Superior temporal gyrus (tissue), 1 donor: ENCODE data around the gene CHMP5.

Experiments used
- DNase-seq: peaks from one replicate; pipeline ENCODE4 v3.0.0-alpha.2; 2016; ENCODE audit errors: extremely low spot score

CHMP5 gene

DNA sequence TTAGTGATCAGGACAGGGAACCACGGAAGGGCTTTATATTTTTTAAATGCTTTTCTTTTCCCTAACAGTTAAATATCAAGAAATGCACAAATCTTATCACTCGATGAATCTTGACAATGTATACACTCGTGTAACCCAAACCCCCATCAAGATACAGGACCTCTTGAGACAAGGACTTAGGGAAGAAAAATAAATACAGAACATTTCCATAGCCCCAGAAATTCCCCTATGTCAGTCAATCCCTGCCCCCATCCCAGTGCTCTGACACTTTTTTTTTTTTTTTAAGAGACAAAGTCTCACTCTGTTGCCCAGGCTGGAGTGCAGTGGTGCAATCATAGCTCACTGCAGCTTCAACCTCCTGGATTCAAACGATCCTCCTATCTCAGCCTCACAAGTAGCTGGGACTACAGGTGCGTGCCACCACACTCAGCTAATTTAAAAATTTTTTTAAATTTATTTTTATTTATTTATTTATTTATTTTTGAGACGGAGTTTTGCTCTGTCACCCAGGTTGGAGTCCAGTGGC is 22.2 kb upstream of the CHMP5 start:
- no peak for DNase-seq

DNA sequence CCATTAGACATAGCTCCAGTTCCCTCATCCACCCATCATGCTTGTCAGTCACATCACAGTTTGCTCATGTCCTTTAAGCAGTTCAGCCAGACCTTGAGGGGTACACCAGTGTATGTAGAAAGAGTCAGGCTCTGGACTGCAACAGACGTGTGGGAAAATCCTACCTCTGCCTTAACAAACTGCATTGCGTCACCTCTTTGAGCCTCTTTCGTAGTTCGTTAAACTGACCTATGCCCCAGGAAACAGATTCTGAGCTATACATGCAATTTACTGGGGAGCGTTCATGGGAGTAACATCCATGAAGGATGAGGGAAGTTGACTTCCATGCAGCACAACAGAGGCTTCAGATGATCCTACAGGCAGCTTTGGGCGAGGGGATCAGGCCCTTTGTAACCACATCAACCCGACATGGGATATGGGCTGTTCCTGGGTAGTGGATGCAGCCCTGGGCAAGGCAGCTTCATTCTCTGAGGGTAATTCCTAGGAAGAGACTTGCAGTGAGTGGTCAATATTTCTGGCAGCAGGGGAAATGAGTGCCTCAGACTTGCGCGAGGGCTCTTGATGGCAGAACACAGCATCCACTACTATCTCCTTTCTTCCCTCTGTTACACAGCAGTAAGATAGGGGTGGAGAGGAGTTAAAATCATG is 20.6 kb upstream of the CHMP5 start:
- DNase-seq: no peak

- DNase-seq: no peak
These were observed 19.5 kb upstream of the CHMP5 start for GRCh38 chr9:33245341-33245740.

DNA sequence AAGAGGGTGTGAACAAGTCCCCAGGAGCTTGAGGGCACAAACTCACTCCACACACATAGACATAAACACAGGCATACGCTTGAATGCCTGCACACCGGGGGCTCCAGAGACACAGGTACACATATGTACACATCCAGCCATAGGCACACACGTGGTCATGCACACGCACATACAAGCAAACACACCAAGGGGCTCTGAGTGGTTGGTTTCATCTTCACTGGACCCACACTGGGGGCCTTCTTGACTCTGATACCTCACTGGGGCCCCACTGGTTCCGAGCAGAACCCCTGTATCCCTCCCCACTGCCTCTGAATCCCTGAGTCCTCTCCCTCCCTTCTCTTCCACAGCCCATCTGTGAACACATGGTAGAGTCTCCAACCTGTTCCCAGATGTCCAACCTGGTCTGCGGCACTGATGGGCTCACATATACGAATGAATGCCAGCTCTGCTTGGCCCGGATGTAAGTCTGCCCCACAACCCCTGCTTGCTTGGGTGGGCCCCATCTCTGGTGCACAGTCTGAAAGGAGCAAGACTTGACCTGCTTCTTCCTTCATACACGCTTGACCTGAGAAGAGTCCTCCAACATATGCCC is 18.5 kb upstream of the CHMP5 start:
- DNase-seq: no peak

GRCh38 chr9:33248606-33249005 is 16.2 kb upstream of the CHMP5 start:
- no peak for DNase-seq

DNA sequence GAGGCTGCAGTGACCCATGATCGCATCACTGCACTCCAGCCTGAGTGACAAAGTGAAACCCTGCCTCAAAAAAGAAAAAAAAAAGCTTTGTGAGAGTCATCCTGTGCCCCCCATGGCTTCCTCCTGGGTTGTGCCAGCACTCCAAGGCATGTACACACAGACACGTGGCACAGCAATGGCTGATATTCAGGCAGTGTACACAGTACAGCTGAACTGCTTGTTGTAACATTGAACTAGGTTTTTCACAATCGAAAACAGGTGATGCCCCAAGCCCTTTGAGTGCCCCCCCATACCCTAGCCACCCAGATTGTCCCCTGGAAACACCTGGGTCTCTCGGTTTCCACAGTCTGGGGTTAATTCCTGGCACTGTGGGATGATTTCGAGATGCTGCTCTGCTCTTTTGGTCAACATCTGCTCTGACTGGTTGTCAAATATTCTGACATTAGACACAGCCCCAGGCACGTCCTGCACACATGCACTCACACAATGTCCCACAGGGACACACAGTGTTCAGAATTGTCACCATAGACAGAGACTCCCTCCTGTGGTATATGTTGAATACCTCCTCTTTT is 15.7 kb upstream of the CHMP5 start:
- DNase-seq: no peak

- no peak for DNase-seq
These were observed 14.9 kb upstream of the CHMP5 start for GRCh38 chr9:33249983-33250382.

GRCh38 chr9:33250458-33250995 is 14.3 kb upstream of the CHMP5 start:
- no peak for DNase-seq

GRCh38 chr9:33254211-33254610 is 10.6 kb upstream of the CHMP5 start:
- DNase-seq: no peak

DNA sequence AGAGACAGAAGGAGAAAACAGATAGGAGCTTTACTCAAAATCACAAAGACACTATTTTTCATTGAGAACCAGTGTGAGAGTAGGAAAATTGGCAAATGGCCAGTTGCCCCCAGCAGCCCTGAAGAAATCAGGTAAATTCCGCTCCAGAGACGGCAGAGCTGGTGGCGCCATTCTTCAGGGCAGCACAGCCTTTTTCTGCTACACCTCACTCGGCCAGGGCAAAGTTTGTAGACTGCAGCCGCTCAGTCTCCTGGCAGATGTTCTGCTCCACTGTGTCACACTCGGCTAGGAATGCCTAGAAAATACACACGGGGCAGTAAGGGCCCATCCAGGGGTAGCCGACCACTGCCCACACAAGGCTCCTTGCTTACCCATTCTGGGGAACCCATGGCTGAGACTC is 9.8 kb upstream of the CHMP5 start:
- no peak for DNase-seq

DNA sequence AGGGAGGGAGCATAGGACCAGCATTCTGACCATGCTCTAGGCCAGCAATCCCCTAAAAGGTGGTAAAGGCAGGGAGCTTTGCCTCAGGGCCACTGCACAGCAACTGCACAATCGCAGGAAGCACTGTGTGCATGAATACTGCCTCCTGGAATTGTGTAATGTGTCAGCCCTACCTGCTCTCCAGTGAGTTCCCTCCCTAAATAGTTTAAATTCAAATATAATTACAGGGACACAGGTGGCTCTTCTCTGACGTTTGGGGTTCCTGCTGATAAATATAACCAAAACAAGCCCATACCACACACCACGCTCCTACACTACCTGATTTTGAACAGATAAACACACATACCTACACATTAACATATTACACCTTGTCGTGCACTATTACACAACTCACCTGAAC is 9.4 kb upstream of the CHMP5 start:
- no peak for DNase-seq

DNA sequence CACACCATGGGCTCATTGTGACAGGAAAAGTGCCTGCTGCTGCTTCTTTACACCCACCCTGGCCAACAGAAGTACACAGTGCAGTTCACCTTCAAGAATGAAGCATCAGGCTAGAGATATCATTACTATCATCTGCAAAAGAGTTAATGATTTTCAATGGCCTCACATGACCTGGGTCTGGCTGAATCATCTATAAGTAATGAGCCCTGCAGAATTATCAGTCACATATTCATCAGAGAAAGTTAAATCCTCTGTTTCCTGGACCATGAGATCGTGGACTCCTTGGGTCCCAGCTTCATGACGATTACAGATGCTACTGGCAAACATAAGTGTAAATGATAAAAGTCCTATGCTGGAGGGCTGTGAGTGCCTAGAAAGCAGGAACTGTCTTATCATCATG is 8.6 kb upstream of the CHMP5 start:
- DNase-seq: no peak

DNA sequence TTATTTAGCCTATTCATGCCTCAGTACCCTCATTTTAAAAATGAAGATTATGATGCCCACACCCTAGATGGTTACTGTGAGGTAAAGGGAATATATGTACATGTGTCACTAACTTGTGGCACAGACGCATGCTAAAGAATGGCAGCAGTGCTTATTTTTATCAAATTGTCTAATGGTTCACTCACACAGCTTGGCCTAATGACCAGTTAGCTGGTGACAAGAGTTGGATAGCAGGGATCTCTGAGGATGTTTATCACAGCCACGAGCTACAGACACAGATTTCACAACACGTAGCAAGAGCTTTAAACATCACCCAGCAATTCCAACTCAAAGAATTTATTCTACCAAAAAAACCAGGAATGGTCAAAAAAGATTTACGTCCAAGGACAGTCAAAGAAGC is 7.6 kb upstream of the CHMP5 start:
- no peak for DNase-seq

DNA sequence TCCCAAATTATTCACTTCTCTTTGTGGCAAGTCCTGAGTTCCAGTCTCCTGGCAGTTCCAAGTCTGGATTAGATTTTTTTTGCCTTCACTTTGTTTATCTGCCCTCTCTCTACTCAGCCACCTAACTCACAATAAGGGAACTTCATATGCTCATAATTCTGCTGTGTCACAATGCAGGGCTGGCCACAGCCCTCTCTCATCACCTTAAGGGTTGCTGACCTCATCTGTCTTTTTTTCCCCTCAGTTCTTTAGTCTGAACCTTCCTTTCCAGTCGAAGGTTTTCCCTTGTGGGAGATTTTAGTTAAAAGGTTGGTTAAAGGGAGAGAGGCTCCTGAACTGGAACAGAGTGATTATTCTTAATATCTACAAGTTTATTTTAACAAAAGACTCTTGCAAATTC is 4.5 kb upstream of the CHMP5 start:
- no peak for DNase-seq

DNA sequence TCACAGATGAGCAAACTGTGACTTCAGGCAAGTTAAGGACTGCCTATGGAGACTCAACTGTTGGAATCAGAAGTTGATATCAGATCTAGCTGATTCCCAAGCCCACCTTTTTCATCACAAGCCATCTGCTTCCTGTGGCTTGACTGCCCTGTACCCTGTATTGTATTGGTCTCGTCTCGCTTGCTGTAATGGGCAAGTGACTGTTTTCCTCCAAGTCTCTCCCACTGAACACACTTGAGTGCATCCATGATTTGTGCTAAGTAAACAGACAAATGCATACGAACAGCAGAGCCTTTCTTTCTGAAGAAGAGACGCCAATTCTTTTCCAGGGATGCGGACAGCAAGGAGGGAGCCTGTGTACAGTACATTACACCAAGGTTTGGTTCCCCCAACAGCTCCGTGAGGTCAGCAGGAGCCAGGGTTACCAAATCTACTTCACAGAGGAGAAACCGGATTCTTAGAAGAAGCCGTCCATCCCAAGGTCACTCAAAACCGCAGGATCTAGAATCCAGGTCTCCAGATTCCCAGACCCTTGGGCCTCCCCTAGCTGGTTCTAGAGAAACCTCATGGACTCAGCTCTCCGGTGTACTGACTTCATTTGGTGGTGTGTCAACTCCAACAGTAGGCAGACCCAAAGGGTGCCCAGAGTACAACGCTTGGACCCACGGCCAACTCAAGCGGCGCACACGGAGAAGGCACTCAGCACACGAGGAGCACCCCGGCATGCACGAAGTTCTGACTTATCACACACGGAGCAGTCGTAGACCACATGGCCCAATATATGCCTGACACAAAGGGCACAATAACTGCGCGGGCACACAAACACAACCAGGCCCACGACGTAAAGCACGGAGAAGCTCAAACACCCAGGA is 1.5 kb upstream of the CHMP5 start:
- DNase-seq: no peak

- DNase-seq: peak; percentile 34
These were observed 811 bp upstream of the CHMP5 start for GRCh38 chr9:33264003-33264472.

DNA sequence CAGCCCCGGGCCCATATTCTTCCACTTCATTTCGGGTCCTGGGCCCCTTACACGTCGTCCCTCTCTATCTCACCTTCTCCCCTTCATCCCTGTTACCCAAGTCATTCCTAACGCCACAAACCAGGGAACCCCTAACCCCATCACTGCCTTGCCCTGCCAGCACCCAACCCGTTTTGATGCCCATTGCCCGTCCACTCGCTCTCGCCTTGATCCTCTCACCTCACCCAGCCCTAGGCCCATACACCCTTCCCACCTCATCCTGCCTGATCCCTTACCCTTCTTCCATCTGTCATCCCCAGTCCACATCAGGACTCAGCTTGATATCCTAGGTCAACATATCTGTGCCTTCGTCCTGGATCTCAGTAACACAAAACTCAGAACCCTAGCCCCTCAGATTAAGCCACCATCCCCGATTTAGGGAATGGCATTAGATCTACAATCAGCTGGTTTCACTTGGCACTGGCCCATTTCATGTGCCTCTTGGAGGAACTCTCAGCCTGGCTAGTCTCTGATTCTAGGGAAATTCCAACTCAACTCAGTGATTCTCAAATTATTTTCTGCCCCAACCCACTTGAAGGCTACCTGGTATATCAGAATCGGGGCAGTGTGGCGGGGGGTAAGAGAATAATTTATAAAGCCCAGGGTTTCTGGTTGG is 489 bp downstream of the CHMP5 start:
- DNase-seq: no peak

- no peak for DNase-seq
These were observed 2.4 kb downstream of the CHMP5 start for GRCh38 chr9:33267151-33267767.

DNA sequence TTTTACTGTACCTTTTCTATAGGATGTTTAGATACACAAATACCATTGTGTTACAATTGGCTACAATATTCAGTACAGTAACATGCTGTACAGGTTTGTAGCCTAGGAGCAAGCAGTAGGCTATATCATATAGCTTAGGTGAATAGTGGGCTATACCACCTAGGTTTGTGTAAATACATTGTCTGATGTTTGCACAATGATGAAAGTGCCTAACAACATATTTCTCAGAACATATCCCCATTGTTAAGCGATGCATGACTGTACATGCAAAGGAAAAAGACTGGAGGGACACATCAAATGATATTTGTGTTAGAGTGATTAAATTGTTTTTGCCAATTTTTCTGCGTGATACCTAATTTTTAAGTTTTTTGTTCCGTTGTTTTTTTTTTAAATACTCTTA is 5.3 kb downstream of the CHMP5 start:
- no peak for DNase-seq

- no peak for DNase-seq
These were observed 7.2 kb downstream of the CHMP5 start for GRCh38 chr9:33272061-33272460.
